GM21515 (cell line): Measurements from ENCODE around the gene XCL1.
"Not testable (repeated sequence)": the region's sequence is repeated elsewhere in the genome, so short reads cannot be mapped to it uniquely, and the experiment has no call there.

Experiments
- ATAC-seq: cut with Tn5 transposase; IDR thresholded peaks from one replicate; pipeline ENCODE4 v1.9.1; 2021; ENCODE audit not compliant: unreplicated experiment

XCL1 gene, protein sequence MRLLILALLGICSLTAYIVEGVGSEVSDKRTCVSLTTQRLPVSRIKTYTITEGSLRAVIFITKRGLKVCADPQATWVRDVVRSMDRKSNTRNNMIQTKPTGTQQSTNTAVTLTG

DNA sequence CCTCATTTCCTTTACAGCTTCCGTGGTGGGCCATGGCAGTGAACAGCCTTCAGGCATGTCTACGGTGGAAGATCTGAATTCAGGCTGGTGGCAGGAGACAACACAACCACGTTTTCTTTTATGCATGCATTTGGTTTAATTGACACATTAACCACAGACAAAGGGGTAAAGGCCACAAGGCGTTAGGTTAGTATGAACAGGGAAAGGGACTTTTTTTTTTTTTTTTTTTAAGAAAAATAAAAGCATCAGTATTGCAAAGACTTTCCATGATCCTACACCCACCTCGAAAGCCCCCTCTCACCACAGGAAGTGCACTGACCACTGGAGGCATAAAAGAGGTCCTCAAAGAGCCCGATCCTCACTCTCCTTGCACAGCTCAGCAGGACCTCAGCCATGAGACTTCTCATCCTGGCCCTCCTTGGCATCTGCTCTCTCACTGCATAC is at the start of gene XCL1:
XCL1 (plus strand) TSS at position 361 of the 444 bp plus-strand sequence; CDS start at position 394, 33 bp downstream.
- not testable (repeated sequence) for ATAC-seq

DNA sequence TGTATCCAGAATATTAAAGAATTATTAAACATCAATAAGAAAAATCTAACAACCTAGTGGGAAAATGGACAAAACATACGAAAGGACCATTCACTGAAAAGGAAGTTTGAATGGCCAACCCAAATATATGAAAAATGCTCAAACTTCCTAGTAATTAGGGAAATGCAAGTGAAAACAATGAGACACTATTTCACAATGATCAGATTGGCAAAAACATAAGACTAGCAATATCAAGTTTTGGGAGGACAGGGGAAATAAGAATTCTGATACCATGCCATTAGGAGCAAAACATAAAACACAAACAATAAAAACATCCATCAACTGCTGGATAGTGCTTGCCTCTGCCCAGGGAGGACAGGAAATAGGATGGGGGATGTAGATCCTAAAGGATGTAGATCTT is 46.9 kb upstream of the XCL1 start:
- ATAC-seq, result no peak

DNA sequence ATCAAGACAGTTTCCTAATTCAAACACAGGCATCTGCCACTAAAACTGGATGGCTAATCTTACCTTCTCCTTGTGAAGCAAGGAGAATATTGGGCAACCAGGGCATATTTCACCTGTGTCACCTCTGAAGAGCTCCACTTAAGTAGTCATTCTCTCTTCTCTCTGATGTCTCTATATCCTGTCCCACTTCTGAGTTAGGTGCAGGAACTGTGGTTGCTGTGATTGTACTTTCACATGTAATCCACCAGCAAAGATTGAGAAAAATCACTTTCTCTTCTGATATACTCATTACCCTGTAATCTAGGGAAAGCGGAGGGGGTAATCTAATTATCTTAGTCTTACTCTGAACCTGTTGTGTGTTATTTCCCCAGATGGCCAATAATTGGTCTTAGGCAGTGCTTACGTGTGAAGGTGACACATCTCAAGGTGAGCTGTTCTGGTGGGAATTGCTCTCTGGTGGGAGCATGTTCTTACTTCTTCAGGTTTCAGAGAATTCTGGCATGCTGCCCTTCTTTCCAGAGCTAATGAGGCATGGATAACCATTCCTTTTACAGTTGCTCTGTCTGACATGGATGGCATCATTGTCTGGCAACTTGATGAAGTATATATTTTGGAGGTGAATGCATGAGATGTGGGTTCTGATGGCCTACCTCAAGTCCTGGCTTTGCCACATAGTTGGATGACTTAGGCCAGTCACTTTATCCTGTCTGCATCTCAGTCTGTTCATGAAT is 44.6 kb upstream of the XCL1 start:
- no peak for ATAC-seq

DNA sequence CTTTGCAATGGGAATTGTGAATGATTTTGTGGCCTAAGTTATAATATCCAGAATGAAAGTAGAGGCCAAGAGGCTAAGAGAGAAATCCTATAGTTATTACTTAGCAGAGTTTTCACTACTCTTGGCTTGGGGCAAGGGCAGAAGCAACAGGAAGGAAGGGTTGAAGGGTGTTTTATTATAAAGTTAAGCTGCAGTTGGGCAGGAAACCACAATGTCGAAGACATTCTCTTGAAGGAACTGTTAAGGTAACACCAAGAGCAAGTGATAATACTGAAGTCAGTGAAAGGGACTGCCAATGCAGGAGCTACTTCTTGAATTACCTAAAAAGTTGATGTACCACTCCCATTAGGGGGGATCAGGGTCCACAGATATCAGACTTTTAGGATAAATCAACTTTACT is 40.9 kb upstream of the XCL1 start:
- ATAC-seq, result peak; percentile 51

DNA sequence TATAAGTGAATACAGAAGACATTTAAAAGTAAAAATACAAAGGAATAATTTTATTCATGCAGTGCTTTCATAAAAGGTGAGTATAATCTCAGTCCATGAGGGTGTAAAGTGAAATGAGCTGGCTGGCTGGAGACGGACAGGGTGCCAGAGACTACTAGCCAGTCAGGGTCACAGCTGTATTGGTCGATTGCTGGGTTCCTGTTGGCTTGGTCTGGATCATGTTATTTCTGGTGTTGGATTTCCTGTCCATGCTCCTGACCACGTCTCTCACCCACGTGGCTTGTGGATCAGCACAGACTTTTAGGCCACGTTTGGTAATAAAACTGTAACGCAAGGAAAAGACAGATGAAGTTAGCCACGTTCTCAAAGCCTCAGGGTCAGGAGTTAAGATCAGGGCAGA is 35.6 kb upstream of the XCL1 start:
- ATAC-seq, result not testable (repeated sequence)

DNA sequence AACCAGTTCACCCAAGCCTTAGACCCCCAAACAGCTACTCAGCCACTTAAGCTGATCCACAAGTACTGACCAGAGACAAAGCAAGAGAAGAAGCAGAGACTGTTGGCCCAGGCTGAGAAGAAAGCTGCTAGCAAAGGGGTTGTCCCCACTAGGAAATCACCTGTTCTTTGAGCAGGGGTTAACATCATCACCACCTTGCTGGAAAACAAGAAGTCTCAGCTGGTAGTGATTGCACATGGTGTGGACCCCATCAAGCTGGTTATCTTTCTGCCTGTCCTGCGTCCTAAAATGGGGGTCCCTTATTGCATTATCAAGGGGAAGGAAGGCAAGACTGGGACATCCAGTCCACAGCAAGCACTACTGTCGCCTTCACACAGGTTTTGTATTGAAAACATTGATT is 33.4 kb upstream of the XCL1 start:
- ATAC-seq, result not testable (repeated sequence)

DNA sequence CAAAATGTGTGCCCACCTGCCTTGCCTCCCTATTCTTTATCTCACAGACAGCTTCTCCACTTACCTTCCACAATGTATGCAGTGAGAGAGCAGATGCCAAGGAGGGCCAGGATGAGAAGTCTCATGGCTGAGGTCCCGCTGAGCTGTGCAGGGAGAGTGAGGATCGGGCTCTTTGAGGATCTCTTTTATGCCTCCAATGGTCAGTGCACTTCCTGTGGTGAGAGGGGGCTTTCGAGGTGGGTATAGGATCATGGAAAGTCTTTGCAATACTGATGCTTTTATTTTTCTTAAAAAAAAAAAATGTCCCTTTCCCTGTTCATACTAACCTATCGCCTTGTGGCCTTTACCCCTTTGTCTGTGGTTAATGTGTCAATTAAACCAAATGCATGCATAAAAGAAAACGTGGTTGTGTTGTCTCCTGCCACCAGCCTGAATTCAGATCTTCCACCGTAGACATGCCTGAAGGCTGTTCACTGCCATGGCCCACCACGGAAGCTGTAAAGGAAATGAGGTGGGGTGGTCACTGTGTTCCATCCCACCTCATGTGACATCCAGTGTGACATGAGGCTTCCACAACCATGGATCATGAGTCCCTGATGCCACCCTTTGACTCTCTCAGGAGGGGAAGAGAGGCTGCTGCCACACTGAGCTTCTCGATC is 32.4 kb upstream of the XCL1 start, which contains the start of gene XCL2:
XCL2 (minus strand) TSS at position 158 of the 659 bp plus-strand sequence; CDS start at position 125, 33 bp downstream.
- ATAC-seq, result not testable (repeated sequence)

DNA sequence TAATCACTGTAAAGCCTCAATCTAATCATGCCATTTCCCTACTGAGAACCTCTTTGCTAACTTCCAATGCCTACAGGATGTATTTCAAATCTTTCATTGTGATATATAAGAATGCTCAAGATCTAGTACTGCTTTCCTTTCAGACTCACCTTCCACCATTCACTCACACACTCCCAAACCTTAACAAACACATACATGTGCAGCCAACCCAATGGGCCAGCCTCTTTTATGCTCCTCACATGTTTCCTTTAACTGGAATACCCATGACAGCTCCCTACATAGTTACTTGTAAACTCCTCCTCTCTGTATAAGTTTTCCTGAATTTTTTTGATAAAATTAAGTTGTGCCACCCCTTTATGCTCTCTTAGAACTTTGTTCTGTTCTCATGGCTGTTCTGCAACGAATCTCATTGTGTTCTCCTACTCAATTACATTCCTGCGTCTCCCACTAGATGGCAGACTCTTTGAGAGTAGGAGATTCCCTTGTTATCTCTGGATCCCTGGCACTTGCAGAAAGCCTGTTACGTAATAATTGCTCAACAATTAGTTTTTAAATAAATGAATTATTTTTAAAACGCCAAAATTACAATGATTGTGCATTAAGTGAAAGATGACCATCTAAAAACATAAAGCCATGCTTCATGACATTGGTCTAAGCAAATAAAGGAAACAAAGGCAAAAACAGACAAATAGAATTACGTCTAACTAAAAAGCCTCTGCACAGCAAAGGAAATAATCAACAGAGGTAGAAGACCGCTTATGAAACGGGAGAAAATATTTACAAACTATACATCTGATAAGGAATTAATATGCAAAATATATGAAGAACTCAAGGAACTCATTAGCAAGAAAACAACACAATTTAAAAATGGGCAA is 30.5 kb upstream of the XCL1 start:
- ATAC-seq, result not testable (repeated sequence)

DNA sequence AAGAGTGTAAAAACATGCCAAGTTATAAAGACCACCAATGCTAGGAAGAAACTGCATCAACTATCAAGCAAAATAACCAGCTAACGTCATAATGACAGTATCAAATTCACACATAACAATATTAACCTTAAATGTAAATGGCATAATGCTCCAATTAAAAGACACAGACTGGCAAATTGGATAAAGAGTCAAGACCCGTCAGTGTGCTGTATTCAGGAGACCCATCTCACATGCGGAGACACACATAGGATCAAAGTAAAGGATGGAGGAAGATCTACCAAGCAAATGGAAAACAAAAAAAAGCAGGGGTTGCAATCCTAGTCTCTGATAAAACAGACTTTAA is 29.9 kb upstream of the XCL1 start:
- ATAC-seq, result not testable (repeated sequence)

DNA sequence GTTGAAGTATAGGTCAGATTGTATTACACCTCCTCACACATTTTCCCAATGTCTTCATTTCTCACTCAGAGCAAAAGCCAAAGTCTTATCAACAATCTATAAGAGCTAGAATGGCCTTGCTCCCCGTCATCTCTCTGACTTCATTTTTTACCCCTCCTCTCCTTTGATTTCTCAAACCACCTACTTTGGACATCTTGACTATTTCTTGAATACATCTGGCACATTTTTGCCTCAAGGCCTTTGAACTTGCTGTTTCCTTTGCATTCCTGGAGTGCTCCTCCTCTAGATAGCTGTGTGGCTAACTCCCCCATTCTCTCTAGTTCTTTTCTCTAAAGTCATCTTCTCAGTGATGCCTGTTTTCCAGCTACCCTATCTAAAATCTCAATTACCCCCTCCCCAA is 25.4 kb upstream of the XCL1 start:
- no peak for ATAC-seq

DNA sequence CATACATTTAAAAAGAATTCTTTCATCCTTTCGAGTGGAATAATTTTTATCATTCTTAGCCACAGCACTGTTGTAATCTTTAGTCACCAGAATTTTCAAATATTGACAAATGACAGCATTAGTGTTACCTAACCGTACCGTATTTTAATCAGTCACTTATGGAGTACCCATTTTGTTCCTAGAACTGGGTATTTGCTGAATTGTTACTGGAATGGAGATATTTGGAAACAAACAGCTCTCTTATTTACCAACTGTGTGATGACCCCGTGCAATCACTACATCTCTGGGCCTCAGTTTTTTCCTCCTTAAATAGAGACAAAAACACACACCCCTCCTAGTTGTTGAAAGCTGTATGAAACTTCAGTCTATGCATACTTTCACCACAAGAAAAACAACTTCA is 24.7 kb upstream of the XCL1 start:
- no peak for ATAC-seq

DNA sequence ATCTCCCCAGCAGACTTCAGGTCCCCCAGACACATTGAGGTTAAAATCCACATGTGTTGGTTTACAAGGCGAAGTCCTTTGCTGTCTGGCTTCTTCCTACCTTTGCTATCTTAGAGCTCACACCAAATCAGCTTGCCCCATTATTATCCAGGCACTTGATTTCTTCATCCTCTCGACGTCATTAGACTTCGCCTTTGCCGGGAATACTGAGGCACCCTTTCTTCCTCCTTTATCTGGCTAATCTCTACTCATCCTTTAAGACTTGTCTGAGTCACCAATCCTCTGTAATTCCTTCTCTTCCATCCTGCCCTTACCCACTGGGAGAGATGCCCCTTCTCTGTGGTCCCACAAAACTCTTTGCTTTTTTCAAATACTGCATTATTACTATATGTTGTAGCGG is 23.4 kb upstream of the XCL1 start:
- ATAC-seq, result no peak

DNA sequence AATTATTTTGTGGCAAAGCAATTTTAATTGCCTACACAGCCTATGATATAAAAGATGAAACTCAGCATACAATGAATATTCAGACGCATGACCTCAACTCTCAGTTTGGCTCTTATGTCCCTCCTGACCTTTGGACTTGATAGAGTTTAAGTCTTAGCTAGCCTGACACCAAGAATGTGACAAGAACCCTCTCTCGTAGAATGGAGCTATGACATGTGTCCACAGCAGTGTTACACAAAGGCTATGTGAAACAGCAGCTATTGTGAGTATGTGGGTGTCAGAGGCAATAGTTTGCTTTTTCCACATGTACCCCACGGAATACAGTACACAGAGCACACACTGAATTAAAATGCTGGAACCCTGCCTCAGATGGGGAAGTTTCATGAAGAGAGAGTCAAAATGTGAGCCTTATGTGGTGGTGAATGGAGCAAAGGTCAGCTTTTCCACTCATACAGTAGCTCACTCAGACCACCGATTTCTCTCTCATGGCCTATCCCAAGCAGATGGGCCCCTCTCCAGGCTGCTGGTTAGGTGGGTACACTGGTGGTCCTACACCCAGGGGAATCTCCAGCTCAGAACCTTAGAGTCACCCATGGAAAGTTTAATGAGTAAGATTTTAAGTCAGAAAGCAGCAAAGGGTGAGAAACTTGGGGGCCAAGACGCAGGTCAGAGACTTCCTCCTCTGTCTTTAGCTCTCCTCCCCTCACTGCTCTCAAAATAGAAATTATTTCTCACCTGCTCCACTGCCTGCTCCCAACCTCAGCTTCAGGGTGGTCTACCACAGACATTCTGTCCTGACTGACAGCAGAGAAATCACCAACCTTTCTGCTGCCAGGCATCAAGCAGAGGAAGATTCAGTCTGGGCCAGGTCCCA is 22.5 kb upstream of the XCL1 start:
- no peak for ATAC-seq

DNA sequence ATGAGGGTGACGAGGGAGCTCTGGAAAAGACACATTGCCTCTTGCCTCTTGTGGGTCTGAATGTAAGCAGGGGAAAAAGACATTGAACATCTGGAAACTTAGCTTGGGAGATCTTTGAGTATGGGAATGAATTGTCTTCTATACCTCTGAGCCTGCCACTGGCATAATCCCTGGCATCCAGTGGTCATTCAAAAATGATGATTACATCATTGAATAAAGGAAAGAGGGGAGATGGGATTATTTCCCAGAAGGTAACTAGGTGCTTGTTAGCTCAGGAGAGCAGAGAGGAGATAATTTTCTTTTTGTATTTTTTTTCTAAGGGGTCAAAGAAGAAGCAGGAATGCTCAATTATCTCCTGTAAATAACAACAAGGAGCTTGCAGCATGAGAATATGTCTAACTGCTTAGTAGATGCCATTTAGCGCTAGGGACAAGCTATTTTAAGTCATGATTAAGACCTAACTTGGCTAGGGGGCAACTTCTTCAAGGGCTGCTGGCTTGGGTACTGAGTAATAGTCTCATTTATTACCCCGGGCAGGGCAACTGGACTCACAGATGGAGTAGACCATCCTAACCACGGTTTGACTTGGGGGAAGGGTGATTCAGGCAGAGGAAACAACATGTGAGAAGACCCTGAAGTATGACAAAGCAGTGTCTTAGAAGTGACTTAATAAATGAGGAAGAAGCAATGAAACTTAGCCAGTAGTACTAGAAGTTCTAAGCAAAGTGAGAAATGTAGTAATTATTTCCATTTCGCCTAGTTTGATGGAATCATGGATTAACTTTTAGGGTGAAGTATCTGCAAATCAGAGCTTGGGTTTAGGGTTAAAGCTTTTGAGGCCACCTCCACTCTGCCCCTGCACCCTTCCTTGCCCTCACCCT is 21.6 kb upstream of the XCL1 start:
- ATAC-seq, result no peak

DNA sequence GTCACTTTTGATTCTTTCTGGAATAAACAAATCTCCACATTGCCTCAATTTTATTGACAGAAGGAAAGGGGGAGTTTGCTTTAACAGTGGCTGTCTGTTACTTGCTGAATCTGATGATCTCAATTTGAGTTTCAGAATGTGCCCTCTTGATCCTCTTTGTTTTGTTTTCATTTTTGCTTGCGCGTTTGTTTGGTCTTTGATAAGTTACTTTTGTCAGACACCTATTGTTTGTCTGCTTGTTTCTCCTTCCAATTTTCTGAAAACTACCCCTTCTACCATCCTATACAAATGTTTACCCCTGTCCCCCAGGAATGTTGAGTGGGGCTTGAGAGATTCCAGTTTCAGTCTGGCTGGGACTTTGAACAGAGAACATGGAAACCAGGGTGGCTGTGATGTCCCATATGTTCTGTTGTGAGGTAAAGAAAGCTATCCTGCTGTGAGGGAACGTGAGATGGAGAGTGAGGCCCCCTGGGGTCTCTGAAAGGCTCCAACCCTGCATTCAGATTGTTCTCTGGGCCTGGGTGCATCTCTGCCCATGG is 20.8 kb upstream of the XCL1 start:
- no peak for ATAC-seq

DNA sequence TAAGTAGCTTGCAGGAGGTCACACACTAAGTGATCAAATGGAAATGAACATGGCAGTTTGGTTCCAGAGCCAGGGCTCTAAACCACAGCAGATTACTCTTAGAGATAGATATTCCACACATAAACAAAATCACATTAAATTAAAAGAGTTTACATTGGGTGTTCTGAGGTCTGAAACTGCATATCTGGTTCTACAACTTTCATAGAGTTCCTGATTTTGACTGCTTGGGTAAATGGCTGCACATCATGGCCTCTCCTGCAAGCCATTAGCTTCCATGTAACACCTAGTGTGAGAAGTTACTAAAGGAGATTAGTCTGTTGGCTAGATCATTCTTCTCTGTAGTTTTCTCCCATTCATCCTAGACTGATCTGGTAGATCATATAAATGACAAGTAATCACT is 19.8 kb upstream of the XCL1 start:
- ATAC-seq, result no peak

DNA sequence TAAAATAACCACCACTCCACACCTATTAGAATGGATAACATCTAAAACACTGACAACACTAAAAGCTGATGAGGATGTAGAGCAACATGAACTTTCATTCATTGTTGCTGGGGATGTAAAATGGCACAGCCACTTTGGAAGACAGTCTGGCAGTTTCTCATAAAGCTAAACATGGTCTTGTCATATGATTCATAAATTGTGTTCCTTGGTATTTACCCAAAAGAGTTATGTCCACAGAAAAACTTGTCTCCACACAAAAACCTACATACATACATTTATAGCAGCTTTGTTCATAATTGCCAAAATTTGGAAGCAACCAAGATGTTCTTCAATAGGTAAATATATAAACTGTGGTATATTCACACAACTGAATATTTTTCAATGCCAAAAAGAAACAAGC is 16.0 kb upstream of the XCL1 start:
- no peak for ATAC-seq

DNA sequence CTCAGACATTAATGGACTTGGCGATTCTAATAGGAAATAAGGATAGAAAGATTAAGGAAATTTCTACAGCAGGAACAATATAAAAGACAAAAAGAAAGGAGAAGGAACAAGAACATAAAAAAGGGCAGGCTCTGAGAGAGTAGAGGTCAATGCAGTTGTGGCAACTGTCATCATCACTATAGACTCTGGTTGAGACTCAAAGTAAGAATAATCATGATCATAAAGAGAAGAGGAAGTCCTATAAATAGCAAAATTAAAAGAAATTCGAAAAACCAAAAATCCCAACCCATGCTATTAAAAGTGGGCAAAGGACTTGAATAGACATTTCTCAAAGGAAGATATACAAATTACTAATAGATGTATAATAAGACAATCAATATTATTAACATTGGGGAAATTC is 14.4 kb upstream of the XCL1 start:
- no peak for ATAC-seq

DNA sequence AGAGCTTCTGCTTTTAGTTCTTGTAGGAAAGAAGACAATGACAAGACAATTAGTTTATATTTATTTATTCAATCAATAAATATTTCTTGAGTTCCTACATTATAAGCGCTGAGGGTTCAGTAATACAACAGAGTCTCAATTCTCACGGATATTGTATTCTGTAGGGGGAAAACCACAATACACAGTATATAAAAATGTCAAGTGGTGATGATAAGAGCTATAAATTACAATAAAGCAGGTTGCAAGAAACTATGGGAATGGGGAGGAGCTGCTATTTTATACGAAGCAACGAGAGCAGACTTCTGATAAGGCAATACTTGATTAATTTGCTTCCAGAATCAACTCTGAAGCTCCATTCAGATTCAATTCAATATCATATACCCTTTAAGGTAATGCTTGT is 10.6 kb upstream of the XCL1 start:
- no peak for ATAC-seq
